ENCODE data around the gene PHETA2.

GRCh38 chr22:42060489-42060888, 13.6 kb upstream of the PHETA2 start:
- no peak for TF ChIP-seq RAD21 (IDR thresholded peaks at IDR 0.05; ENCODE audit: low read depth)
- TF ChIP-seq EGR1 (IDR thresholded peaks at IDR 0.05), result no peak
- TF ChIP-seq REST (IDR thresholded peaks at IDR 0.05; ENCODE audit: low read depth), result no peak
- no peak for TF ChIP-seq USF1 (IDR thresholded peaks at IDR 0.05)

All from Ishikawa (cell line).